NCI-H1930 (cell line): ENCODE results near the gene F11R.
"Not testable (repeated sequence)": the region's sequence is repeated elsewhere in the genome, so short reads cannot be mapped to it uniquely, and the experiment has no call there.

ENCODE experiments used
- DNase-seq, 2 experiments: peaks; one replicate each; lab custom pipeline; 2025; lab: John Stamatoyannopoulos, UW

Gene F11R

GRCh38 chr1:161020509-161021164 is at the start of gene F11R:
Gene F11R, minus strand, starts transcription at chr1:161021152. Its CDS starts 79 bp downstream, at chr1:161021073.
- peak; percentile 31 to 51 for DNase-seq

- no peak for DNase-seq
Measured at GRCh38 chr1:161069731-161070270, 48.8 kb upstream of the F11R start, which contains the start of gene ARHGAP30. Gene ARHGAP30, minus strand, starts transcription at chr1:161069891. Its CDS starts 267 bp downstream, at chr1:161069624.

- no peak for DNase-seq
Measured at GRCh38 chr1:161069241-161069640, 48.3 kb upstream of the F11R start.

- DNase-seq = no peak
Measured at GRCh38 chr1:161068306-161069234, 47.6 kb upstream of the F11R start.

- no peak for DNase-seq
Measured at GRCh38 chr1:161066694-161067093, 45.7 kb upstream of the F11R start.

- DNase-seq = not testable (repeated sequence)
Measured at GRCh38 chr1:161065681-161066080, 44.7 kb upstream of the F11R start.

- DNase-seq = not testable (repeated sequence)
Measured at GRCh38 chr1:161063936-161064335, 43.0 kb upstream of the F11R start.

- no peak for DNase-seq
Measured at GRCh38 chr1:161061419-161061818, 40.5 kb upstream of the F11R start.

GRCh38 chr1:161059293-161059692 is 38.3 kb upstream of the F11R start:
- no peak for DNase-seq

GRCh38 chr1:161054805-161055204 is 33.9 kb upstream of the F11R start:
- no peak for DNase-seq

GRCh38 chr1:161054232-161054631 is 33.3 kb upstream of the F11R start:
- DNase-seq = no peak

GRCh38 chr1:161052899-161053298 is 31.9 kb upstream of the F11R start:
- no peak for DNase-seq

- DNase-seq = no peak
Measured at GRCh38 chr1:161051219-161051618, 30.3 kb upstream of the F11R start.

- no peak for DNase-seq
Measured at GRCh38 chr1:161048949-161049722, 28.2 kb upstream of the F11R start.

GRCh38 chr1:161047436-161048420 is 26.8 kb upstream of the F11R start:
- DNase-seq = no peak

- DNase-seq = no peak
Measured at GRCh38 chr1:161046605-161047228, 25.8 kb upstream of the F11R start.

- peak; percentile 89 to 95 for DNase-seq
Measured at GRCh38 chr1:161045736-161046604, 25.0 kb upstream of the F11R start, which contains the start of gene USF1. Gene USF1, minus strand, starts transcription at chr1:161045977. Its CDS starts 2,702 bp downstream, at chr1:161043275.

- DNase-seq = no peak
Measured at GRCh38 chr1:161044908-161045735, 24.2 kb upstream of the F11R start.
